Measurements from ENCODE around the gene DHRSX. TPM values are rescaled to one million over a fixed set of nuclear protein-coding genes. Genes with fewer than 3 reads are reported as not detected.

Gene DHRSX
- total RNA-seq, 4 donors from 2014 or later, result 8.2 to 35.7 (median 16.1) TPM

- peak in 1 of 2 donors; percentile 83 for DNase-seq (ENCODE audit: low spot score in 2 of 2)
- Histone ChIP-seq H3K9me3 (no peaks in the 10 kb centered on the region), H3K4me3 (no peak overlapping the region), H3K27ac (no peak overlapping the region), H3K4me1 (no peaks in the 10 kb centered on the region), H3K27me3 (no peaks in the 10 kb centered on the region), H3K36me3 (no peaks in the 10 kb centered on the region)
- no peak for TF ChIP-seq EP300 (IDR thresholded peaks at IDR 0.05)
- WGBS, result 32% methylated on average over 24 of the region's 27 CpGs
Measured at GRCh38 chrX:2325076-2325784, 175.5 kb downstream of the DHRSX start.

GRCh38 chrX:2324151-2324550 lies 176.6 kb downstream of the DHRSX start:
- no peak for TF ChIP-seq POLR2AphosphoS5 (IDR thresholded peaks at IDR 0.05)
- TF ChIP-seq POLR2A (IDR thresholded peaks at IDR 0.05), result no peak
- TF ChIP-seq EP300 (IDR thresholded peaks at IDR 0.05), result no peak
- TF ChIP-seq, protein P1, sequence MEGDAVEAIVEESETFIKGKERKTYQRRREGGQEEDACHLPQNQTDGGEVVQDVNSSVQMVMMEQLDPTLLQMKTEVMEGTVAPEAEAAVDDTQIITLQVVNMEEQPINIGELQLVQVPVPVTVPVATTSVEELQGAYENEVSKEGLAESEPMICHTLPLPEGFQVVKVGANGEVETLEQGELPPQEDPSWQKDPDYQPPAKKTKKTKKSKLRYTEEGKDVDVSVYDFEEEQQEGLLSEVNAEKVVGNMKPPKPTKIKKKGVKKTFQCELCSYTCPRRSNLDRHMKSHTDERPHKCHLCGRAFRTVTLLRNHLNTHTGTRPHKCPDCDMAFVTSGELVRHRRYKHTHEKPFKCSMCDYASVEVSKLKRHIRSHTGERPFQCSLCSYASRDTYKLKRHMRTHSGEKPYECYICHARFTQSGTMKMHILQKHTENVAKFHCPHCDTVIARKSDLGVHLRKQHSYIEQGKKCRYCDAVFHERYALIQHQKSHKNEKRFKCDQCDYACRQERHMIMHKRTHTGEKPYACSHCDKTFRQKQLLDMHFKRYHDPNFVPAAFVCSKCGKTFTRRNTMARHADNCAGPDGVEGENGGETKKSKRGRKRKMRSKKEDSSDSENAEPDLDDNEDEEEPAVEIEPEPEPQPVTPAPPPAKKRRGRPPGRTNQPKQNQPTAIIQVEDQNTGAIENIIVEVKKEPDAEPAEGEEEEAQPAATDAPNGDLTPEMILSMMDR (IDR thresholded peaks at IDR 0.05), result no peak
- Histone ChIP-seq H3K36me3 (no peaks in the 10 kb centered on the region), H3K27me3 (no peaks in the 10 kb centered on the region), H3K9me3 (no peaks in the 10 kb centered on the region), H3K27ac (no peak overlapping the region), H3K4me1 (no peaks in the 10 kb centered on the region), H3K4me3 (no peak overlapping the region)
- WGBS, result 79% methylated on average over 8 of the region's 8 CpGs
- no peak for DNase-seq (ENCODE audit: low spot score in 2 of 2)

DNA sequence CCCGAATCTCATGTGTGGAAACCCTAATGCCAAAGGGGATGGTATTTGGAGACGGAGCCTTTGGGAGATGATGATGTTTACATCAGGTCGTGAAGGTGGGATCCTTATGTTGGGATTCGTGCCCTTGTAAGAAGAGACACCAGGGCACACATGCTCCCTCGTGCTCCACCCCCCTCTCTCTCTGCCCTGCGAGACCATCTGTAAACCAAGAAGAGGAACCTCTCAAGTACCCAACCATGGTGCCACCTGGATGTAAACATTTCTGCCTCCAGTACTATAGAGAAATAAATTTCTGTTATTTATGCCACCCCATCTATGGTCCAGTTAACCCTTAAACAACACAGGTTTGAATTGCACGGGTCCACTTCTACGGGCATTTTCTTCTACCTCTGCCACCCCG lies 179.4 kb downstream of the DHRSX start:
- Histone ChIP-seq H3K4me3 (no peak overlapping the region), H3K9me3 (no peaks in the 10 kb centered on the region), H3K27ac (no peak overlapping the region), H3K4me1 (no peaks in the 10 kb centered on the region), H3K36me3 (no peaks in the 10 kb centered on the region), H3K27me3 (no peaks in the 10 kb centered on the region)
- TF ChIP-seq, protein P1 (IDR thresholded peaks at IDR 0.05), result no peak
- no peak for TF ChIP-seq POLR2A (IDR thresholded peaks at IDR 0.05)
- TF ChIP-seq POLR2AphosphoS5 (IDR thresholded peaks at IDR 0.05), result no peak
- DNase-seq (ENCODE audit: low spot score in 2 of 2), result no peak
- 78% methylated on average over 9 of the region's 9 CpGs for WGBS

- DNase-seq (ENCODE audit: low spot score in 2 of 2), result no peak
- no peaks in the 10 kb centered on the region for H3K9me3 ChIP-seq
- H3K4me1 ChIP-seq, result no peaks in the 10 kb centered on the region
- no peak overlapping the region for H3K4me3 ChIP-seq
- H3K27ac ChIP-seq, result no peak overlapping the region
- 64% methylated on average over 19 of the region's 20 CpGs for WGBS
- no peak for TF ChIP-seq POLR2A (IDR thresholded peaks at IDR 0.05)
- peak in 1 of 3 donors; percentile 69 for TF ChIP-seq POLR2AphosphoS5 (IDR thresholded peaks at IDR 0.05)
- no peaks in the 10 kb centered on the region for H3K36me3 ChIP-seq
- H3K27me3 ChIP-seq, result no peaks in the 10 kb centered on the region
Measured at GRCh38 chrX:2320580-2321327, 180.0 kb downstream of the DHRSX start.

GRCh38 chrX:2320089-2320488 lies 180.7 kb downstream of the DHRSX start:
- Histone ChIP-seq H3K4me1 (no peaks in the 10 kb centered on the region), H3K4me3 (no peak overlapping the region), H3K36me3 (no peaks in the 10 kb centered on the region), H3K9me3 (no peaks in the 10 kb centered on the region), H3K27ac (no peak overlapping the region), H3K27me3 (no peaks in the 10 kb centered on the region)
- no peak for DNase-seq (ENCODE audit: low spot score in 2 of 2)
- TF ChIP-seq EP300 (IDR thresholded peaks at IDR 0.05) (no peak), POLR2A (IDR thresholded peaks at IDR 0.05) (no peak), POLR2AphosphoS5 (IDR thresholded peaks at IDR 0.05) (no peak)
- TF ChIP-seq, protein P1 (IDR thresholded peaks at IDR 0.05), result no peak
- WGBS, result 91% methylated on average over 7 of the region's 7 CpGs

- no peaks in the 10 kb centered on the region for H3K36me3 ChIP-seq
- 99% methylated on average over 10 of the region's 10 CpGs for WGBS
- H3K27me3 ChIP-seq, result no peaks in the 10 kb centered on the region
- H3K4me3 ChIP-seq, result no peak overlapping the region
- no peaks in the 10 kb centered on the region for H3K4me1 ChIP-seq
- TF ChIP-seq EP300 (IDR thresholded peaks at IDR 0.05) (no peak), POLR2A (IDR thresholded peaks at IDR 0.05) (no peak), POLR2AphosphoS5 (IDR thresholded peaks at IDR 0.05) (no peak)
- TF ChIP-seq, protein P1 (IDR thresholded peaks at IDR 0.05), result no peak
- H3K9me3 ChIP-seq, result no peaks in the 10 kb centered on the region
- DNase-seq (ENCODE audit: low spot score in 2 of 2), result no peak
- no peak overlapping the region for H3K27ac ChIP-seq
Measured at GRCh38 chrX:2318371-2318770, 182.4 kb downstream of the DHRSX start.
